Suprapubic skin (tissue), 4 donors: Measurements from ENCODE around the gene COX10.

Source experiments
- EP300 ChIP-seq: sonication (generic); formaldehyde crosslinking; IDR thresholded peaks from one replicate; pipeline ENCODE4 v1.6.1; 2017; ENCODE audit warnings: antibody characterized with exemption
- POLR2A ChIP-seq, 2 donors: fragments of 450-650 bp; IDR thresholded peaks; one replicate each; pipeline ENCODE4 v1.6.1; 2017; ENCODE audit warnings: antibody characterized with exemption in 2 of 2, mild to moderate bottlenecking in 2 of 2, moderate library complexity in 2 of 2
- POLR2AphosphoS5 ChIP-seq, 3 donors: sonication (generic); formaldehyde crosslinking; IDR thresholded peaks; one replicate each; pipeline ENCODE4 v1.6.1; 2017; ENCODE audit warnings: antibody characterized with exemption in 3 of 3
- TF ChIP-seq, protein P1 (sequence below), 2 donors: fragments of 200-600 bp in 1 of 2; fragments of 450-650 bp in 1 of 2; sonication (generic) in 1 of 2; IDR thresholded peaks; one replicate each; pipeline ENCODE4 v1.5.1; 2016 to 2019; ENCODE audit warnings: antibody characterized with exemption in 2 of 2, mild to moderate bottlenecking in 1 of 2, moderate library complexity in 1 of 2

DNA sequence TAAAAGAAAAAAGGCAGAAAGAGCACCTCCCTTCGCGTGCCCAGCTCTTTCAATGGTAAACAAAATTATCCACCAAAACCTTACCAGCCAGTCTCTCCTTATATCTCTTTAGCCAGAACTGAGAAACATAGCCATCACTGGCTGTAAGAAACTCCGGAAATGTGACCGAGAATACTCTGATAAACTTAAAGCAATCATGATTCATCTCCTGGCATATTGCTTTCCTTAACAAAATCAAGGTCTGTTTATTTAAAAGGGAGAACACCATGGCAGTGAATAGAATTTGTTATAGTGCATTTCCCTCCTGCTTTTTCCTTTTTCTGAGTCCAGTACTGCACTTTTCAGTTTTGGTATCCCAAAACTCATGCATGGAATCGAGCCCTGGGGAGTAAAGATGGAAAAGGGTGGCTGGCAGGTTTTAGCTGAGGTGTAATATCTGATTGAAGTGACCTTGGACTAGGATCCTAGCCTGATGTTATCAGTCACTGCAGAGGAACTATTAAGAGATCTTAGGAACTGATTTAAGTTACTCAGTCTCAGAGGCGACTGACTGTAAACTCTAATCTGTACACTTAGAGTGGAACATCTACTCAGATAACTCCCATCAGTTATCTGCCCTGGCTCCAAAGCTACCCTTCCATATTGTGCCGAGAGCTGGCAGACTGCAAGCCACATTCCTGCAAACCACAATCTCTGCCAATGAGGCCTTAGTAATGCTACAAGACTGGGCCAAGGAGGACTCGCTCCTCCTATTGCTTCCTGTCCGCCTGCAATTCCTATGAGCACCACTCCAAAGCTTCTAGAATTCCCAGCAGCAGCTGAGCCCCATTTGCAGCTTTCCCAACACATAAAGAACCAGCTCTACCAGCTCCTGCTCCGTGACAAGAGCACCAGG is 7.4 kb upstream of the COX10 start:
- TF ChIP-seq, protein P1, sequence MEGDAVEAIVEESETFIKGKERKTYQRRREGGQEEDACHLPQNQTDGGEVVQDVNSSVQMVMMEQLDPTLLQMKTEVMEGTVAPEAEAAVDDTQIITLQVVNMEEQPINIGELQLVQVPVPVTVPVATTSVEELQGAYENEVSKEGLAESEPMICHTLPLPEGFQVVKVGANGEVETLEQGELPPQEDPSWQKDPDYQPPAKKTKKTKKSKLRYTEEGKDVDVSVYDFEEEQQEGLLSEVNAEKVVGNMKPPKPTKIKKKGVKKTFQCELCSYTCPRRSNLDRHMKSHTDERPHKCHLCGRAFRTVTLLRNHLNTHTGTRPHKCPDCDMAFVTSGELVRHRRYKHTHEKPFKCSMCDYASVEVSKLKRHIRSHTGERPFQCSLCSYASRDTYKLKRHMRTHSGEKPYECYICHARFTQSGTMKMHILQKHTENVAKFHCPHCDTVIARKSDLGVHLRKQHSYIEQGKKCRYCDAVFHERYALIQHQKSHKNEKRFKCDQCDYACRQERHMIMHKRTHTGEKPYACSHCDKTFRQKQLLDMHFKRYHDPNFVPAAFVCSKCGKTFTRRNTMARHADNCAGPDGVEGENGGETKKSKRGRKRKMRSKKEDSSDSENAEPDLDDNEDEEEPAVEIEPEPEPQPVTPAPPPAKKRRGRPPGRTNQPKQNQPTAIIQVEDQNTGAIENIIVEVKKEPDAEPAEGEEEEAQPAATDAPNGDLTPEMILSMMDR (IDR thresholded peaks at IDR 0.05) = no peak
- TF ChIP-seq POLR2A (IDR thresholded peaks at IDR 0.05) (no peak), POLR2AphosphoS5 (IDR thresholded peaks at IDR 0.05) (no peak), EP300 (no peak)
